GM12801 (cell line): ENCODE data around the gene DOP1A.

ENCODE experiments used
- CTCF ChIP-seq: IDR thresholded peaks from one replicate; pipeline ENCODE4 v1.5.1; 2011; ENCODE audit warnings: control low read depth; ENCODE audit not compliant: insufficient read length; ENCODE audit errors: extremely low read depth

The DOP1A gene

GRCh38 chr6:83202031-83202430 is 134.6 kb downstream of the DOP1A start:
- TF ChIP-seq CTCF = no peak

- TF ChIP-seq CTCF = peak; percentile 65
Observed at GRCh38 chr6:83215131-83216047, 147.9 kb downstream of the DOP1A start.

- TF ChIP-seq CTCF = no peak
Observed at GRCh38 chr6:83216806-83217205, 149.3 kb downstream of the DOP1A start.
